22Rv1 (cell line): ENCODE data around the gene TRIO.

ENCODE experiments used
- H3K27ac ChIP-seq: fragments of 450-650 bp; 2 replicates; pipeline ENCODE4 v1.5.1; 2017
- ZFX ChIP-seq: fragments of 450-650 bp; IDR thresholded peaks from 2 replicates; pipeline ENCODE4 v1.6.1; 2017; ENCODE audit warnings: antibody characterized with exemption, borderline replicate concordance
- TF ChIP-seq, protein P1 (sequence below): fragments of 450-650 bp; IDR thresholded peaks from 2 replicates; pipeline ENCODE4 v1.5.1; 2017; ENCODE audit warnings: mild to moderate bottlenecking

TRIO gene

DNA sequence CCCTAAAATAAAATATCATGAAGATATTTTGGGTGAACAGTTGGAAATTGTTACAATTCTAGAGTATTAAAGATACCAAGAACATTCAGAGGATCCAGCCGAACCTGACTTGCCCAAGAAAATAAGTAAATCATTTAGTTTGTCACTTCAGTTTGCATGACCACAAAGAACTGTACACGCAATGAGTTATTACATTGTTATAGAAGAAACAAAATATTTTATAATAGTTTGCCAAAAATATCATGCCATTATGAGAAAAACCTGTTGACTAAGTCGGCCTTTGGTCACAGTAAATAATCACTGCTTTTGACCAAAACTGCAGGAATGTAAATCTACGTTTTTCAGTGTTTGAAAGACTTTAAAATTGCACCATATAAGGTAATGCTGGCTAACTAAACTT lies 27.9 kb downstream of the TRIO start:
- TF ChIP-seq ZFX, result no peak
- TF ChIP-seq, protein P1, sequence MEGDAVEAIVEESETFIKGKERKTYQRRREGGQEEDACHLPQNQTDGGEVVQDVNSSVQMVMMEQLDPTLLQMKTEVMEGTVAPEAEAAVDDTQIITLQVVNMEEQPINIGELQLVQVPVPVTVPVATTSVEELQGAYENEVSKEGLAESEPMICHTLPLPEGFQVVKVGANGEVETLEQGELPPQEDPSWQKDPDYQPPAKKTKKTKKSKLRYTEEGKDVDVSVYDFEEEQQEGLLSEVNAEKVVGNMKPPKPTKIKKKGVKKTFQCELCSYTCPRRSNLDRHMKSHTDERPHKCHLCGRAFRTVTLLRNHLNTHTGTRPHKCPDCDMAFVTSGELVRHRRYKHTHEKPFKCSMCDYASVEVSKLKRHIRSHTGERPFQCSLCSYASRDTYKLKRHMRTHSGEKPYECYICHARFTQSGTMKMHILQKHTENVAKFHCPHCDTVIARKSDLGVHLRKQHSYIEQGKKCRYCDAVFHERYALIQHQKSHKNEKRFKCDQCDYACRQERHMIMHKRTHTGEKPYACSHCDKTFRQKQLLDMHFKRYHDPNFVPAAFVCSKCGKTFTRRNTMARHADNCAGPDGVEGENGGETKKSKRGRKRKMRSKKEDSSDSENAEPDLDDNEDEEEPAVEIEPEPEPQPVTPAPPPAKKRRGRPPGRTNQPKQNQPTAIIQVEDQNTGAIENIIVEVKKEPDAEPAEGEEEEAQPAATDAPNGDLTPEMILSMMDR, result no peak
- no peak overlapping the region for H3K27ac ChIP-seq

- H3K27ac ChIP-seq, result no peak overlapping the region
- TF ChIP-seq, protein P1, result no peak
- TF ChIP-seq ZFX, result no peak
Observed at GRCh38 chr5:14171621-14172020, 28.5 kb downstream of the TRIO start.

DNA sequence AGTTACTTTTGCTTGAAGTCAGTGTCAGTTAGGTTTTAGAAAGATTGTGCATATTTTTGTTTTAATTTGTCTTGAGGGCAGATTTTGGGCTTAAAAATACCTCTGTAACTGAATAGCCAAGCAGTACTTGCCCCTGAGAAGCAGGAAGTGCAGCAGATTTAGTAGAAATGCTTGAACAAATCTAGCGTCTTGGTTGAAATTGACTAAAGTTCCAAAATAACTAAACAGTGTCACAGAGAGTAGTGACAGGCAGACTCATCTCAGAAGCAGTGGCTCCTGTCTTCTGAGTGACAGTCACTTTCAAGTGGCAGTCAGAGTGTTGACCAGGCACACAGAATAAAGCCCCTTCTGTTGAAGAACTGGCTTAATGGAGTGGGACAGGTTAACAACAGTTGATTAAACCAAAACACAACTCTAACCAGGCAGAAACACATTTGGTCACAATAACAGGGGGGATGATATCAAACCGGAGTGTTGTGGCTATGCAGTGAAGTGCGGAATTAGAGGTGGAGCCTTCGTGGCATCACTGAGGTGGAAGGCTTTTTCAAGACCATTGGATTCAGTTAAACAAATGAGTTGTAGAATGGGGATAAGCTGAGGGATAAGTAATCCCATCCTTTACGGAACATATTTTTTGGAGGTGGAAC lies 29.1 kb downstream of the TRIO start:
- H3K27ac ChIP-seq, result no peak overlapping the region
- TF ChIP-seq, protein P1, result no peak
- TF ChIP-seq ZFX, result no peak

- no peak overlapping the region for H3K27ac ChIP-seq
- TF ChIP-seq, protein P1, result no peak
Observed at GRCh38 chr5:14173377-14174229, 30.5 kb downstream of the TRIO start.

GRCh38 chr5:14174230-14174636 lies 31.1 kb downstream of the TRIO start:
- H3K27ac ChIP-seq, result no peak overlapping the region
- no peak for TF ChIP-seq ZFX
- TF ChIP-seq, protein P1, result no peak

- TF ChIP-seq ZFX, result no peak
- H3K27ac ChIP-seq, result no peak overlapping the region
Observed at GRCh38 chr5:14175381-14175780, 32.2 kb downstream of the TRIO start.

- TF ChIP-seq, protein P1, result no peak
- TF ChIP-seq ZFX, result no peak
- no peak overlapping the region for H3K27ac ChIP-seq
Observed at GRCh38 chr5:14176888-14177287, 33.7 kb downstream of the TRIO start.
